ENCODE results near the gene ESYT2. TPM values are rescaled to one million over a fixed set of nuclear protein-coding genes. Genes with fewer than 3 reads are reported as not detected.

The ESYT2 gene
- total RNA-seq, 1 experiment from 2014 or later = 68.2 TPM

- no peaks in the 10 kb centered on the region for H3K9me3 ChIP-seq (ENCODE audit: control insufficient read depth in 1 of 2, insufficient read depth in 1 of 2, low read depth in 1 of 2, low read length in 2 of 2)
- BruUV-seq (replicated peaks) = no TSS peak
- H4K20me1 ChIP-seq (ENCODE audit: insufficient read depth) = no peaks in the 10 kb centered on the region
- H3K4me2 ChIP-seq (ENCODE audit: low read length) = no peak overlapping the region
- H3K9ac ChIP-seq (ENCODE audit: low read length) = no peak overlapping the region
- no peaks in the 10 kb centered on the region for H3K27me3 ChIP-seq (ENCODE audit: insufficient read depth, low read length)
- no peak for ATAC-seq
- TF ChIP-seq RAD21 (IDR thresholded peaks at IDR 0.05; ENCODE audit: low read depth) (no peak), SP1 (IDR thresholded peaks at IDR 0.05; ENCODE audit: low read depth) (no peak), YY1 (IDR thresholded peaks at IDR 0.05; ENCODE audit: extremely low read depth, insufficient replicate concordance, low read depth, low read length) (no peak)
- ChIA-PET POLR2A (no interaction called here), RAD21 (ENCODE audit: low non-redundant PET in 1 of 2, low total read pairs in 2 of 2, uncharacterized antibody in 2 of 2, unreplicated experiment in 2 of 2) (no interaction called here), CTCF (no interaction called here)
- H2AFZ ChIP-seq (ENCODE audit: low read depth, low read length, poor library complexity, severe bottlenecking) = no peak overlapping the region
- peaks cover 5 to 13% of the 10 kb centered on the region in 2 experiments; a peak in 3 of 4 replicates for H3K36me3 ChIP-seq (ENCODE audit: control insufficient read depth in 1 of 2, insufficient read depth in 2 of 2, low read length in 2 of 2)
- H3K79me2 ChIP-seq (ENCODE audit: insufficient read depth, low read length) = no peaks in the 10 kb centered on the region
- H3K27ac ChIP-seq (ENCODE audit: low read depth, low read length) = no peak overlapping the region
- H3K4me3 ChIP-seq (replicated peaks in 1 of 2; ENCODE audit: low read depth in 1 of 2, low read length in 2 of 2) = no peak overlapping the region
- H3K4me1 ChIP-seq (ENCODE audit: control insufficient read depth in 1 of 2, insufficient read depth in 2 of 2, low read length in 2 of 2) = no peaks in the 10 kb centered on the region
- no peaks in the 10 kb centered on the region for H3K9me2 ChIP-seq (ENCODE audit: insufficient read depth)
- DNase-seq (ENCODE audit: low read depth, low spot score) = no peak
- intact Hi-C loops (cut with micrococcal nuclease) = no loop called here
These were observed 96.1 kb downstream of the ESYT2 start for GRCh38 chr7:158733220-158733519.

DNA sequence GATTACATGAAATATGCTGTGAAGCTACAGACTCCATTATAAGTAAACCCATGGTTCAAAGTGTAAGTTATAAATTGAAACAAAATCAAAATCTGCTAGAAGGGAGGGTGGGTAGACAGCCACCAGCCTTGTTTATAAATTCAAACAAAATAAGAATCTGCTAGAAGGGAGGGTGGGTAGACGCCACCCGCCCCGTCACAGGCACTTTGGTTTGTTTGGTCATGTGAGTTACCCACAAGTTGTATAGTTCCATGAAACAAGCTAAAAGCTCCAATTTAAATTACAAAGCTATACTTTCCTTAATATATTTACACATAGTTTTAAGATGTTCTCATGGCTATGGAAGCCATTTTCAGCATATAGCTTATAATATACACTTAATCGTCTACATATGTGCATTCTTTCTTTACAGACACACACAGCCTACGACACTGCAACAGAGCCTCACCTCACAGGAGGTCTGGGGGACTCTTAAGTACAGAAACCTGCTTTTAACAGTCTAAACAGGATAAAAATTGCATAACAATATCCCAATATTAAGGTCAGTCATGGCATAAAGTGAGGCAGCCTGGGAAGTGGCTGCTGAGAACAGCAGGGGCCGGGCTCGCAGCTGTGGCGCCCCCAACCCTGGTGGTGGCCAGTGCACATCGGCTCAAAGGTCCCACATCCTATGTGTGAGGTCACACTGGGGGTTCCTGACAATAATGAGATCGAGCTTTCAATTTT, 96.7 kb downstream of the ESYT2 start:
- Histone ChIP-seq H3K9ac (ENCODE audit: low read length) (no peak overlapping the region), H3K4me1 (ENCODE audit: control insufficient read depth in 1 of 2, insufficient read depth in 2 of 2, low read length in 2 of 2) (no peaks in the 10 kb centered on the region), H3K9me2 (ENCODE audit: insufficient read depth) (no peaks in the 10 kb centered on the region), H2AFZ (ENCODE audit: low read depth, low read length, poor library complexity, severe bottlenecking) (no peak overlapping the region), H3K4me3 (replicated peaks in 1 of 2; ENCODE audit: low read depth in 1 of 2, low read length in 2 of 2) (no peak overlapping the region), H3K36me3 (ENCODE audit: control insufficient read depth in 1 of 2, insufficient read depth in 2 of 2, low read length in 2 of 2) (peaks cover 5 to 13% of the 10 kb centered on the region in 2 experiments; a peak in 3 of 4 replicates), H3K4me2 (ENCODE audit: low read length) (no peak overlapping the region), H4K20me1 (ENCODE audit: insufficient read depth) (no peaks in the 10 kb centered on the region), H3K27ac (ENCODE audit: low read depth, low read length) (no peak overlapping the region), H3K79me2 (ENCODE audit: insufficient read depth, low read length) (no peaks in the 10 kb centered on the region), H3K27me3 (ENCODE audit: insufficient read depth, low read length) (no peaks in the 10 kb centered on the region), H3K9me3 (ENCODE audit: control insufficient read depth in 1 of 2, insufficient read depth in 1 of 2, low read depth in 1 of 2, low read length in 2 of 2) (no peaks in the 10 kb centered on the region)
- ChIA-PET RAD21 (ENCODE audit: low non-redundant PET in 1 of 2, low total read pairs in 2 of 2, uncharacterized antibody in 2 of 2, unreplicated experiment in 2 of 2) (no interaction called here), POLR2A (no interaction called here), CTCF (no interaction called here)
- no peak for ATAC-seq
- BruUV-seq (replicated peaks) = no TSS peak
- no peak for DNase-seq (ENCODE audit: low read depth, low spot score)
- TF ChIP-seq CBX3 (IDR thresholded peaks at IDR 0.05; ENCODE audit: low read depth) (no peak), EZH2phosphoT487 (IDR thresholded peaks at IDR 0.05; ENCODE audit: borderline replicate concordance) (no peak), RAD21 (IDR thresholded peaks at IDR 0.05; ENCODE audit: low read depth) (no peak), EZH2 (IDR thresholded peaks at IDR 0.05) (no peak), SP1 (IDR thresholded peaks at IDR 0.05; ENCODE audit: low read depth) (no peak), POLR2AphosphoS5 (IDR thresholded peaks at IDR 0.05; ENCODE audit: low read depth, low read length) (no peak), CEBPB (IDR thresholded peaks at IDR 0.05; ENCODE audit: low read depth) (no peak)
- intact Hi-C loops (cut with micrococcal nuclease) = no loop called here

Data from HCT116 (cell line).